H1 (cell line): ENCODE measurements around the gene CACNA1D. TPM values are rescaled to one million over a fixed set of nuclear protein-coding genes. Genes with fewer than 3 reads are reported as not detected.

Source experiments
- CTCF ChIA-PET: fragments of 300-600 bp; sonication (Branson Sonifier 250); formaldehyde crosslinking; loops from one replicate; lab custom pipeline; 2021; ENCODE audit not compliant: partially characterized antibody; lab: Charles Lee
- POLR2A ChIA-PET: fragments of 300-600 bp; sonication (Branson Sonifier 250); formaldehyde crosslinking; loops from one replicate; lab custom pipeline; 2021; ENCODE audit warnings: inconsistent platforms; ENCODE audit not compliant: partially characterized antibody; lab: Charles Lee
- DNase-seq, 2 experiments: peaks; one replicate each; pipeline versions ENCODE4 v3.0.0 to v3.0.0-alpha.2; 2010 to 2022; ENCODE audit warnings: low spot score in 2 of 2, low read depth in 1 of 2, mixed read lengths in 1 of 2
- FAIRE-seq: peaks from 2 replicates; lab custom pipeline; 2011; peaks lifted over from hg19 to GRCh38; lab: Jason Lieb, UNC
- H2AFZ ChIP-seq: 2 replicates; pipeline ENCODE4 v1.8.1; 2012; ENCODE audit warnings: low read length, inconsistent platforms
- H2AK5ac ChIP-seq: 2 replicates; pipeline ENCODE4 v1.6.1; 2013; ENCODE audit warnings: low read depth, low read length
- H2BK120ac ChIP-seq: replicated peaks from 2 replicates; pipeline ENCODE3; 2013; ENCODE audit warnings: low read depth, low read length, inconsistent platforms
- H2BK12ac ChIP-seq: 2 replicates; pipeline ENCODE4 v1.6.1; 2013; ENCODE audit warnings: low read depth, low read length
- H2BK15ac ChIP-seq: 2 replicates; pipeline ENCODE4 v1.6.1; 2013; ENCODE audit warnings: low read length
- H2BK20ac ChIP-seq: 2 replicates; pipeline ENCODE4 v1.6.1; 2013; ENCODE audit warnings: low read length
- H2BK5ac ChIP-seq: 2 replicates; pipeline ENCODE4 v1.6.1; 2013; ENCODE audit warnings: low read depth, low read length
- H3K14ac ChIP-seq: 2 replicates; pipeline ENCODE4 v1.6.1; 2013; ENCODE audit warnings: inconsistent platforms; ENCODE audit not compliant: insufficient read length
- H3K18ac ChIP-seq: 2 replicates; pipeline ENCODE4 v1.6.1; 2013; ENCODE audit warnings: low read length; ENCODE audit errors: extremely low read depth
- H3K23ac ChIP-seq: 2 replicates; pipeline ENCODE4 v1.6.1; 2013; ENCODE audit warnings: inconsistent platforms; ENCODE audit not compliant: insufficient read length
- H3K23me2 ChIP-seq: 2 replicates; pipeline ENCODE4 v1.6.1; 2013; ENCODE audit warnings: low read depth, low read length
- H3K27ac ChIP-seq: 2 replicates; pipeline ENCODE4 v1.6.1; 2011; ENCODE audit warnings: low read depth, low read length, inconsistent platforms
- H3K27me3 ChIP-seq, 4 experiments: replicated peaks in 1 of 4; 1 replicate in 1 of 4; 2 replicates in 3 of 4; pipeline versions ENCODE4 v1.6.1 to v1.8.1; 2011 to 2013; ENCODE audit warnings: low read length in 3 of 4, mild to moderate bottlenecking in 3 of 4, inconsistent platforms in 2 of 4, mixed read lengths in 2 of 4, moderate library complexity in 1 of 4; ENCODE audit not compliant: control insufficient read depth in 3 of 4, insufficient read depth in 3 of 4; ENCODE audit errors: extremely low read depth in 1 of 4
- H3K36me3 ChIP-seq, 4 experiments: 2 replicates each; pipeline versions ENCODE4 v1.6.1 to v1.8.1; 2011 to 2013; ENCODE audit warnings: mild to moderate bottlenecking in 4 of 4, low read length in 3 of 4, moderate library complexity in 2 of 4, control low read depth in 1 of 4, inconsistent platforms in 1 of 4; ENCODE audit not compliant: insufficient read depth in 4 of 4, control insufficient read depth in 2 of 4
- H3K4ac ChIP-seq: replicated peaks from 2 replicates; pipeline ENCODE3; 2013; ENCODE audit warnings: low read length, low read depth, mixed read lengths, inconsistent platforms; ENCODE audit not compliant: insufficient read length
- H3K4me1 ChIP-seq, 4 experiments: replicated peaks in 1 of 4; 1 replicate in 1 of 4; 2 replicates in 3 of 4; pipeline versions ENCODE4 v1.6.1 to v1.8.1; 2011 to 2013; ENCODE audit warnings: low read length in 3 of 4, inconsistent platforms in 2 of 4, mixed read lengths in 1 of 4; ENCODE audit not compliant: insufficient read depth in 4 of 4, control insufficient read depth in 3 of 4
- H3K4me2 ChIP-seq, 2 experiments: 2 replicates each; pipeline versions ENCODE4 v1.6.1 to v1.8.1; 2011 to 2013; ENCODE audit warnings: low read depth in 2 of 2, low read length in 2 of 2, control low read depth in 1 of 2, inconsistent platforms in 1 of 2, mild to moderate bottlenecking in 1 of 2; ENCODE audit not compliant: insufficient read depth in 1 of 2
- H3K4me3 ChIP-seq, 4 experiments: fragments of 200-600, 300-600 bp in 1 of 4; sonication (generic), shearing (Covaris generic), sonication (Bioruptor Twin) in 1 of 4; 2 replicates each; pipeline versions ENCODE4 v1.5.1 to v1.8.1; 2011 to 2016; ENCODE audit warnings: low read length in 4 of 4, low read depth in 3 of 4, control low read depth in 2 of 4, inconsistent platforms in 2 of 4, mild to moderate bottlenecking in 2 of 4, mixed read lengths in 1 of 4, moderate library complexity in 1 of 4; ENCODE audit not compliant: insufficient read depth in 2 of 4; ENCODE audit errors: extremely low read depth in 1 of 4
- H3K56ac ChIP-seq: replicated peaks from 2 replicates; pipeline ENCODE3; 2013; ENCODE audit warnings: low read depth, mild to moderate bottlenecking, mixed read lengths, low read length, inconsistent platforms; ENCODE audit not compliant: insufficient read length
- H3K79me1 ChIP-seq: 2 replicates; pipeline ENCODE4 v1.6.1; 2013; ENCODE audit warnings: low read depth, low read length, control low read depth
- H3K79me2 ChIP-seq, 2 experiments: 2 replicates each; pipeline versions ENCODE4 v1.6.1 to v1.8.1; 2012 to 2013; ENCODE audit warnings: low read length in 2 of 2, mild to moderate bottlenecking in 2 of 2, inconsistent platforms in 1 of 2; ENCODE audit not compliant: insufficient read depth in 2 of 2, control insufficient read depth in 1 of 2
- H3K9ac ChIP-seq, 4 experiments: replicated peaks in 1 of 4; 1 replicate in 1 of 4; 2 replicates in 3 of 4; pipeline versions ENCODE4 v1.6.1 to v1.8.1; 2011 to 2013; ENCODE audit warnings: low read depth in 3 of 4, low read length in 3 of 4, control low read depth in 2 of 4, mild to moderate bottlenecking in 2 of 4, moderate library complexity in 2 of 4, inconsistent platforms in 1 of 4; ENCODE audit errors: extremely low read depth in 1 of 4
- H3K9me3 ChIP-seq, 2 experiments: 2 replicates each; pipeline versions ENCODE4 v1.6.1 to v1.8.1; 2012 to 2013; ENCODE audit warnings: mild to moderate bottlenecking in 2 of 2, moderate library complexity in 2 of 2, control low read depth in 1 of 2, inconsistent platforms in 1 of 2, low read depth in 1 of 2, low read length in 1 of 2, mixed read lengths in 1 of 2; ENCODE audit not compliant: insufficient read depth in 2 of 2
- H4K20me1 ChIP-seq, 2 experiments: replicated peaks in 1 of 2; 2 replicates each; pipeline versions ENCODE3 to v1.8.1; 2011 to 2013; ENCODE audit warnings: inconsistent platforms in 2 of 2, low read length in 2 of 2, mild to moderate bottlenecking in 1 of 2; ENCODE audit not compliant: insufficient read depth in 2 of 2, control insufficient read depth in 1 of 2
- H4K5ac ChIP-seq: 2 replicates; pipeline ENCODE4 v1.6.1; 2013; ENCODE audit warnings: low read length, low read depth, mixed read lengths, inconsistent platforms; ENCODE audit not compliant: insufficient read length
- H4K8ac ChIP-seq: 2 replicates; pipeline ENCODE4 v1.8.0; 2013; ENCODE audit warnings: mild to moderate bottlenecking, moderate library complexity, low read length, inconsistent platforms; ENCODE audit not compliant: insufficient read depth; ENCODE audit errors: extremely low read depth
- H4K91ac ChIP-seq: replicated peaks from 2 replicates; pipeline ENCODE3; 2013; ENCODE audit warnings: low read length, mixed read lengths, inconsistent platforms; ENCODE audit not compliant: insufficient read length
- BACH1 ChIP-seq: IDR thresholded peaks from 2 replicates; pipeline ENCODE4 v1.6.1; 2012; ENCODE audit warnings: low read length, improper control_type of control experiment
- BRCA1 ChIP-seq: IDR thresholded peaks from 2 replicates; pipeline ENCODE4 v1.6.1; 2012; ENCODE audit warnings: low read depth, low read length, improper control_type of control experiment
- HDAC6 ChIP-seq: IDR thresholded peaks from one replicate; pipeline ENCODE4 v1.7.1; 2012; ENCODE audit warnings: low read depth, mild to moderate bottlenecking, inconsistent platforms, low read length, moderate library complexity
- KDM1A ChIP-seq: fragments of 200-600, 300-600 bp; sonication (generic); IDR thresholded peaks from 2 replicates; pipeline ENCODE4 v1.7.1; 2016; ENCODE audit warnings: mild to moderate bottlenecking, low read length, borderline replicate concordance
- POLR2A ChIP-seq, 2 experiments: IDR thresholded peaks; 1 replicate in 1 of 2; 2 replicates in 1 of 2; pipeline ENCODE4 v1.6.1; 2011; ENCODE audit warnings: low read depth in 2 of 2, low read length in 2 of 2, mild to moderate bottlenecking in 2 of 2; ENCODE audit errors: control extremely low read depth in 1 of 2
- SRF ChIP-seq: IDR thresholded peaks from 2 replicates; pipeline ENCODE4 v1.6.1; 2011; ENCODE audit warnings: mild to moderate bottlenecking, low read depth, low read length, moderate library complexity
- WGBS, 2 experiments: shearing (Covaris generic) in 1 of 2; methylation state at CpG; one replicate each; pipeline versions ENCODE4 v1.1.6 to v1.1.7; 2013 to 2015; ENCODE audit warnings: low lambda C conversion rate in 2 of 2, mixed read lengths in 2 of 2, inconsistent platforms in 1 of 2, low coverage in 1 of 2, missing lambda C conversion rate in 1 of 2; ENCODE audit not compliant: insufficient replicate concordance in 2 of 2, insufficient coverage in 1 of 2, insufficient read length in 1 of 2; ENCODE audit errors: extremely low coverage in 1 of 2, missing lambda C conversion rate in 1 of 2; 5-methylcytosine and 5-hydroxymethylcytosine counted together
- polyA plus RNA-seq, 7 experiments: library from polyadenylated mRNA; depleted of rRNA in 3 of 7; stranded (reverse) in 5 of 7; unstranded in 2 of 7; fragments of >200 nt in 5 of 7; fragments of 200-250 nt in 2 of 7; gene quantifications; 1 replicate in 5 of 7; 2 replicates in 1 of 7; 4 replicates in 1 of 7; pipeline versions ENCODE4 v1.2.1 to v1.2.3, GENCODE V29; 2011 to 2013; ENCODE audit warnings: missing spikeins in 2 of 7, mixed read lengths in 2 of 7
- total RNA-seq: library from RNA; stranded (reverse); fragmentation: NEBNext Ultra II Directional; extraction: Animal tissue kit (Norgen Biotek cat#: 25700); gene quantifications from 2 replicates; pipeline ENCODE4 v1.2.1, GENCODE V29; 2021
- TF ChIP-seq, protein P1 (sequence below): IDR thresholded peaks from 2 replicates; pipeline ENCODE4 v1.6.1; 2011; ENCODE audit warnings: low read depth, mild to moderate bottlenecking, low read length; ENCODE audit not compliant: insufficient read depth

The CACNA1D gene
- total and polyA plus RNA-seq, 2 of the 8 experiments (the other 6 are each of a cell fraction or from before 2014, with no cell fraction given) = 2.0 to 2.9 TPM

DNA sequence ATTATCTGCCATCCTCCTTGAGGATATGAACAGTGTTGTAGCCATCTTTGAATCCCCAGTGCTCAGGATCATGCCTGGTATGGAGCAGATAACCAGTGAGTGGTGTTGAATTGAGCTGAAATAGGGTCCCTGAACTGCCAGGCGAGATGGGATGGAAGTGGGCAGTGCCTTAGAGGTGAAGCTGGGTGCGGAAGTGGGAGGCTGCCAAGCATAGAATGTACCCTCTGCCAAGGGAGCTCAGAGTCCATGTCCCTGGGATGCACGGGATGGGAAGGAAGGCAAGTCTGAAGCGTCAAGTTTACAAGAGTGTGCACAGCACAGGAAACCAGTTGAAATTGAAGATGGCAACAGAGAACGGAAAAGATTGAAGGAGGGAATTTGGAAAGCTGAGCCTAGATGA, 147.0 kb downstream of the CACNA1D start:
- TF ChIP-seq, protein P1, sequence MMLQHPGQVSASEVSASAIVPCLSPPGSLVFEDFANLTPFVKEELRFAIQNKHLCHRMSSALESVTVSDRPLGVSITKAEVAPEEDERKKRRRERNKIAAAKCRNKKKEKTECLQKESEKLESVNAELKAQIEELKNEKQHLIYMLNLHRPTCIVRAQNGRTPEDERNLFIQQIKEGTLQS = no peak
- TF ChIP-seq SRF = no peak
- TF ChIP-seq BACH1 = no peak
- no peak for TF ChIP-seq BRCA1
- no peak for TF ChIP-seq POLR2A (IDR thresholded peaks at IDR 0.05; ENCODE audit: control extremely low read depth in 1 of 2, low read depth in 2 of 2, low read length in 2 of 2)
- TF ChIP-seq HDAC6 = no peak
- TF ChIP-seq KDM1A = no peak
- Histone ChIP-seq H3K27me3 (no peaks in the 10 kb centered on the region; a peak in 2 of 7 replicates), H2BK12ac (no peak overlapping the region), H4K5ac (no peak overlapping the region), H3K79me1 (no peaks in the 10 kb centered on the region), H3K36me3 (peaks cover 0 to 2% (median 0%) of the 10 kb centered on the region in 4 experiments; a peak in 1 of 8 replicates), H4K91ac (no peak overlapping the region), H4K20me1 (no peaks in the 10 kb centered on the region), H3K79me2 (no peaks in the 10 kb centered on the region), H2BK5ac (no peak overlapping the region), H3K4me3 (no peak overlapping the region), H3K23me2 (no peaks in the 10 kb centered on the region), H3K23ac (no peak overlapping the region), H2AK5ac (no peak overlapping the region), H3K9me3 (no peaks in the 10 kb centered on the region), H2AFZ (no peak overlapping the region), H3K27ac (no peak overlapping the region), H4K8ac (no peak overlapping the region), H3K4ac (no peak overlapping the region), H3K4me1 (0 out of 7 replicates have a peak, but pooled peaks cover 0 to 2% (median 0%) of the 10 kb centered on the region in 4 experiments), H3K4me2 (no peak overlapping the region), H3K56ac (no peak overlapping the region), H3K18ac (no peak overlapping the region), H2BK15ac (no peak overlapping the region), H3K9ac (no peak overlapping the region), H2BK120ac (no peak overlapping the region), H3K14ac (no peak overlapping the region), H2BK20ac (no peak overlapping the region)
- FAIRE-seq (no peak), DNase-seq (no peak)
- 85% methylated on average over 5 of the region's 5 CpGs; no CpG with 5 or more reads in 1 of the 2 experiments for WGBS, 2 experiments
- POLR2A ChIA-PET = interaction anchor here (1.2 kb wide), 1 partner anchor 15 kb away, joined by 4 read pairs; no protein-coding TSS in a partner anchor
- CTCF ChIA-PET = interaction anchor here (1.2 to 4.2 kb wide), 4 partner anchors 8 to 69 kb away, joined by 3 to 23 read pairs (median 8); no protein-coding TSS in a partner anchor
